ENCODE results near the gene TMSB4X.
A peak's percentile ranks its signal among the peaks of the same experiment; 100 is the strongest.
"Not testable (repeated sequence)": the region's sequence is repeated elsewhere in the genome, so short reads cannot be mapped to it uniquely, and the experiment has no call there.

The TMSB4X gene

DNA sequence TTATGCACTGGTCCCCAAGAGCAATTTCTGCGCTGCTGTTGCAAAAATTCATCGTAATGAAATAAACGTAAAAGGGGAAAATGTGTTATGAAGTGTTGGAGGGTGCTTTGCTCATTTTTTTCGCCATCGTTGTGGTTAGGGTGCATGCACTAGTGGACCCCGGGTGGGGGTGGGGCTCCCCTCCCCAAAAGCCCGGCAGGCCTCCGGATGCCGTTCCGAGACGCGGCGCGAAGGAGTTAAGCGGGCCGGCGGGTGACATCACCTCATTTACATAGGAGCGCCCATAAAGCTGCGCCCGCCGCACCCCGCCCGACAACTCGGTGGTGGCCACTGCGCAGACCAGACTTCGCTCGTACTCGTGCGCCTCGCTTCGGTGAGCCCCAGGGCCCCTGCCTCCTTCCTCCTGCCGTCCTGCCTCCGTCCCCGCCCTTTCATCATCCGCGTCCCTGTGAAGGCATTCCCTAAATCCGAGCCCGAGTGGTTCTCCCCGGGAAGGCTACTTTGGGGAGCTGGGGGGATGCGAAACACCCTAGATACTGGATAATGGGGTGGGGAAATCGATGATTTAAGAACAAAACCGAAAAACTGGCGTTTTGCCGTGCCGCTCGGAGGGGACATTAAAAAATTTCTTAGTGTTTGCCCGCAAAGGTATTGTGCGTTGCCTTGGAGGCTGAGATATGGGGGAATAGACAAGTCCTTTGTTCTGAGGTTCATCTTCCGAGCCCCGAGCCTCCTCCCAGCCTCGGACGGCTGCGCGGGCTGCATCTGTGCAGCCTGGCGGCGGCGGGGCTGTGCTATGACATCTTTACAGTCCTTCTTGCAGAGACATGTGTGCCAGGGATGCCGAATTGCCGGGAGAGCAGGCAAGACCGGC lies at the start of gene TMSB4X:
Gene TMSB4X, plus strand, starts transcription at position 315 of the 874 bp plus-strand sequence.
- DNase-seq, result peak; percentile 80

DNA sequence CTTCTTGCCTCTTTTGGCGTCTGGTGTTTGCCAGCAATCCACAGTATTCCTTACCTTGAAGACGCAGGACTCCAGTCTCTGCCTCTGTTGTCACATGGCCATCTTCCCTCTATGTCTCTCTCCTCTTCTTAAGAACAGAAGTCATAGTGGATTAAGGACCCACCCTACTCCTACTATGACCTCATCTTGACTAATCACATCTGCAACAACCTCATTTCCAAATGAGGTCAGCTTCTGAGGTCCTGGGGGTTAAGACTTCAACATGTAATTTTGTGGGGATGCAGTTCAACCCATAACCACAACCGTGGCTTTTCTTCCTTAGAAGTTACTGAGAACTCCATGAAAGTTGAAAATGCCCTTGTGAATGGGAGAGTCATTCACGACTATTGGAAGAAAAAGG lies 45.2 kb upstream of the TMSB4X start:
- DNase-seq, result no peak

DNA sequence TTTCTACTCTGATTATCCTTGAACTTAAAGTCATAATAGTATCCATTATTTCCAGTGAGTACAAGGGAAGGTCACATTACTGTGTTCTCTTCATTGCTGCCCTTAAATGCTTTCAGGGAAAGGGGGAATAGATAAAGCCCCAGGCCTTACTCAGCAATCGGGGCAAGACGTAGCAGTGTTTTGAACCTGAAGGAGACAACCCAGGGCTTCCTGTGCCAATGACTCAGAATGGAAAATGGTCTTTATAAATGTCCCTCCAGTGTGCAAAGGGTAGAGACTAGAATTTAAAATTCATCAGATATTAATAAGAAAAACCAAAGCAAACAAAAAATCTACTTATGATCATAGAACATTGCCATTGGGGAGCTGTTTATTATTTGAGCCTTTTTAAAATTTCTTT lies 44.8 kb upstream of the TMSB4X start:
- DNase-seq, result no peak

DNA sequence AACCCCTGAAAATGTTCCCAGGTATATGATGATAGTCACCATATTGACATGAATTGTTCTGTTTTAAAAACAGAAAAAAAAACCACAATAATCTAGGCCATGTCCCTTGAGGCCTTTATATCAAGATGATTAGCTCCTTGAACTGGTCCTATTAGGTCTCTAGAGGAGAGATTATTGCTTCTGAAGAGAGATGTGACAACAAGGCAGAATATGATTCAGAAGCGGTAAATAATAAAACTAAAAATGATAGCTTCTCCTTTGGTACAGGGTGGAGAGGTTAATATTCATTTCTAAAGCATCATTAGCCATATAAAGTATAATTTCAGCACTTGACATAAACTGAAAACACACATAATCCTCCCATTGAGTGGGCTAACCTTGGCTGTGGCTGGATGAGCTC lies 42.7 kb upstream of the TMSB4X start:
- no peak for DNase-seq

DNA sequence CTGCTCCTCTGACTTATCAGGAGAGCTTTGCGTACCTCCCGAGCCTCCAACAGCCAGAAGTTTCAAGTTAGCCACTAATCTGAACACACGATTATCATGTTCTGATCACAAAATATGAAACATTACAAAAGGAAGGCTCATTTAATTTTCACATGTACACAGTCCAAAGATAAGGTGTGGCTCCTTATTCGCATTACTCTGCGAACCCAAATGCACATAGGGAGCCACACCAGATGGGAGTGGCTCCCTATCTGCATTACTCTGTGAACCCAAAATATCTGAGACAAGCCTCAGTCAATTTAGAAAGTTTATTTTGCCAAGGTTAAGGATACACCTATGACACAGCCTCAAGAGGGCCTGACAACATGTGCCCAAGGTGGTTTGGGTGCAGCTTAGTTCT lies 40.1 kb upstream of the TMSB4X start:
- no peak for DNase-seq

DNA sequence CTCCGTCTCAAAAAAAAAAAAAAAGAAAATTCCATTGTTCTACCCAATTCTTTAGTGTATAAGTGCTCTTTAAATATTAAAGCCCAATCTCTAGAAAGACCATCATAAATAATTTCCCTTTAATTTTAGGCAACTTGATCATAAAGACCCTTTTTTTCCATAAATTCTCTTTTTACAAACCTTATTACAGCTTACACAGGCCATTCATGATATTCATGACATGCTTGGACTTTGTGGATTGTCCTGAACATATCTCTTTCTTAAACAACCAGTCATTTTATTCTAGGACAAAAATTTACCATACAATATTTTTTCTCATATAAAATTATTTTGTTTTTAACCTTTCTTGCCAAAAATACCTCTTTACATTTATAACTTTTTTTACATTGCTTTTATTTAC lies 38.0 kb upstream of the TMSB4X start:
- no peak for DNase-seq

DNA sequence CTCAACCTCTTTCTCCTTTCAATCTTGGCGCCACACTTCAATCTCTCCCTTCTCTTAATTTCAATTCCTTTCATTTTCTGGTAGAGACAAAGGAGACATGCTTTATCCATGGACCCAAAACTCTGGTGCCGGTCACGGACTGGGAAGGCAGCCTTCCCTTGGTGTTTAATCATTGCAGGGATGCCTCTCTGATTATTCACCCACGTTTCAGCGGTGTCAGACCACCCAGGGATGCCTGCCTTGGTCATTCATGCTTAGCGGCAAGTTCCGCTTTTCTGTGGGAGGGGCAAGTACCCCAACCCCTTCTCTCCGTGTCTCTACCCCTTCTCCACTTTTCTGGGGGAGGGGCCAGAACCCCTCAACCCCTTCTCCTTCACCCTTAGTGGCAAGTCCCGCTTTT lies 34.4 kb upstream of the TMSB4X start:
- DNase-seq, result not testable (repeated sequence)

DNA sequence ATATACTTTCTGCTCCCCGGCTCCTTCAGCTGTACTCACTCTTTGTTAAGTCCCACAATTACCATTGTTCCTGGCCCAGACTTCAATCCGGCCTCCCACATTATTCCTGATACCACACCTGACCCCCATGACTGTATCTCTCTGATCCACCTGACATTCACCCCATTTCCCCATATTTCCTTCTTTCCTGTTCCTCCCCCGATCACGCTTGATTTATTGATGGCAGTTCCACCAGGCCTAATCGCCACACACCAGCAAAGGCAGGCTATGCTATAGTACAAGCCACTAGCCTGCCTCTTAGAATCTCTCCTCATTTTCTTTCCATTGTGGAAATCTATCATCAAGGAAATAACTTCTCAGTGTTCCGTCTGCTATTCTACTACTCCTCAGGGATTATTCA lies 31.3 kb upstream of the TMSB4X start:
- not testable (repeated sequence) for DNase-seq

DNA sequence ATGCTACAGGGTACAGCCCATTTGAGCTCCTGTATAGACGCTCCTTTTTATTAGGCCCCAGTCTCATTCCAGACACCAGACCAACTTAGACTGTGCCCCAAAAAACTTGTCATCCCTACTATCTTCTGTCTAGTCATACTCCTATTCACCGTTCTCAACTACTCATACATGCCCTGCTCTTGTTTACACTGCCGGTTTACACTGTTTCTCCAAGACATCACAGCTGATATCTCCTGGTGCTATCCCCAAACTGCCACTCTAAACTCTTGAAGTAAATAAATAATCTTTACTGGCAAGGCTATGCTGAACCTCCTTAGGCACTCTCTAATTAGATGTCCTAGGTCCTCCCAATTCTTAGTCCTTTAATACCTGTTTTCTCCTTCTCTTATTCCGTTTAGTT lies 30.5 kb upstream of the TMSB4X start:
- DNase-seq, result not testable (repeated sequence)

DNA sequence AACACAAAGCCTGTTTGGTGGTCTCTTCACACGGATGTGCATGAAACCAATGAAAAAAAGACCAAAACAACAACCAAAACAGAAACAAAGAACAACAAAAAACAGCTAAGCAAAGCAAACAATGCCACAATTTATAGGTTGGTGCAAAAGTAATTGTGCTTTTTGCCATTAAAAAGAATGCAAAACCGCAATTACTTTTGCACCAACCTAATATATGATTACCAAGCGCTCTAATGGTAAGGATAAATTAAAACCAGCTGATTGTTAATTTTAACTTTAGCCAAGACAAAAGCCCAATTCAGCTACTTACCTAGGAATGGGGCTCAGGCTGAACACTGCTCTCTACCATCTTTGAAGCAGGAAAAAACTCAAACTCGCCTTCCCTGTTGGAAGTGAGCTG lies 29.4 kb upstream of the TMSB4X start:
- DNase-seq, result no peak

DNA sequence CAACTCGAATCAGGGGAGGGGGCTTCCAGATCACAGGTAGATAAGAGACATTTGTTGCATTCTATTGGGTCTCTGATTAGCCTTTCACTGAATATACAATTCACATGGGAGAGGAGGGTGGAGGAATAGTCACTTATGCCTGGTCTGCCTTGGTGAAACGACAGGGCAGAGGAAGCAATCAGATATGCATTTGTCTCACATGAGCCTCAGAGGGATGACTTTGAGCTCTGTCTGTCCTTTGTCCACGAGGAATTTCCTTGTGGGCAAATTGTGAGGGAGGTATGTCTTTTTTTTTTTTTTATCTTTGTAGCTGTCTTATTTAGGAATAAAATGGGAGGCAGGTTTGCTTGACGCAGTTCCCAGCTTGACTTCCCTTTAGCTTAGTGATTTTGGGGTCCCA lies 28.5 kb upstream of the TMSB4X start:
- no peak for DNase-seq

DNA sequence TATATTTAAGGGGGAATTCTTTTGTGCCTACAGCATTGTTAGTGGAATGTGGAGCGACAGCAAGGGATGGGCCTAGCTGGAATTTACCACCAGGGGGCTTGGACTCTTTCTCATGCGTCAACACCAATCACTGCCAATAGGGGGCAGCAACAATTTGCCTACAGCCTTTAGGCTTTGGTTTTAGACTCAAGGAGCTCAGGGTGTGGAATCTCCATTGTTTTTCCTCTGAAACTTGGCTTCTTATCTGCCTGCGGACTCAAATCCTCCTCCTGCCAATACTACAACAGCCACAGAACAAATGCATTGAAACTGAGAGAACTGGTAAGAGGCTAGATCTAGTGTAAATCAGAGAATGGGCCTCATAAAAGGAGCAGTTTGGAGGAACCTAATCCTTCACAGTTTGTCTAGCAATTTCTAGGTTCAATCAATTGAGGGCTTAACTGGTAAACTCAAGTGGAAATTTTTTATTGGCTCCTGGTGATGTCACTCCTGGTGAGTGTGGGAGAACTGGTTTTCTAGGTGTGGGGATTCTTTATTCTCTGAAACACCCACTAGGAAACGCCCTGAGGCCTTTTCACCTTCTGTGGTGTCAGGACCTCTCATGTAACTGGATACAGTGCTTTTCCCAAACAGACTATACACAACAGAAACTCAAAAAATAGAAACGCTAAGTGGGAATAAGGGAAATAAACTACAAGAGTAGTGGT lies 27.9 kb upstream of the TMSB4X start:
- peak; percentile 81 for DNase-seq

DNA sequence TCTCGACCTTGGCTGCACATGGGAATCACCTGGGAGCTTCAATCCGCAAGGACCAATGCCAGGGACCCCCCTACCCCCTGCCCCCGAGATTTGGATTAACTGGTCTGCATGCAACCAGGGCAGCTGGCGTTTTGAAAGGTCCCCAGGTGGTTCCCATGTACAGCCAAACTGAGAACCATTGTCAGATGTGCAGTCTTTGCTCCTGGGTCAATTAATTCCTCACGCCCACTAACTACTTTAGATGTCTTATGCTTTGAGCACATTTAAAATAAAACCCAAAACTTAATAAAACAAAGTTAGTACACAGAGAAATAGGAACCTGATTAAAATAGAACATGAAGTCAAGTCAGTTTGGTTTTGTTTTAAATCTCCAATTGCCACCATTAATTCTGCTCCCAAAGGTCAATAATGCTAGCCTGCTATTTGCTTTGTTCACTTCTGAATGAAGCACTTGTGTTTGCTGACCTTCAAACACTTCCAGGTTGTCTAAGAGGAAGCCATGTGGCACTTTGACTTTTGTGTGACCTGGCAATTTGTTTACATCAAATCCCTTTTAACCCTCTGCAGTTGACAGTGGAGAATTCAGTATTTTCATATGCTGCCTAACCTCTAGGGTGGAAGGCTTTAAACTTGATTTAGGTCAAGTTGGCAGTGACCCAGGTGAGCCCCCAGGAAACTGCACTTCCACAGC lies 27.2 kb upstream of the TMSB4X start:
- DNase-seq, result peak; percentile 65

DNA sequence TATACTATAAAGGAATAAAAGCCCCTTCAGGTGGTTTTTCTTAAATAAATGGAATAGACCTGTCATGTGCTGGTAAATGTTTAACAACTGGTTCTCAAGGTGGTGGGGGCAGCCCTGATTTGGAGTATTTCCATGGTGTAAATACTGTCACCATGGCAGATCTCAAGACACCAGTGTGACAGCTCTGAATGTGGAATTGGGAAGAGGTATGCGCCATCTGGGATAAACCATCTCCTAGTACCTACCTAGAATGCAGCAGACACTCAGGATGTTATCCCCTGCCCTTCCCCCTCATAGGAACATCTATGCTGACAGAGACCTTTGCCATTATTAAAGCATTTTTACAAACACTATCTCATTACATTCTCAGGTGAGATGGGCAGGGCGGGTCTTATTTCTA lies 26.4 kb upstream of the TMSB4X start:
- no peak for DNase-seq

DNA sequence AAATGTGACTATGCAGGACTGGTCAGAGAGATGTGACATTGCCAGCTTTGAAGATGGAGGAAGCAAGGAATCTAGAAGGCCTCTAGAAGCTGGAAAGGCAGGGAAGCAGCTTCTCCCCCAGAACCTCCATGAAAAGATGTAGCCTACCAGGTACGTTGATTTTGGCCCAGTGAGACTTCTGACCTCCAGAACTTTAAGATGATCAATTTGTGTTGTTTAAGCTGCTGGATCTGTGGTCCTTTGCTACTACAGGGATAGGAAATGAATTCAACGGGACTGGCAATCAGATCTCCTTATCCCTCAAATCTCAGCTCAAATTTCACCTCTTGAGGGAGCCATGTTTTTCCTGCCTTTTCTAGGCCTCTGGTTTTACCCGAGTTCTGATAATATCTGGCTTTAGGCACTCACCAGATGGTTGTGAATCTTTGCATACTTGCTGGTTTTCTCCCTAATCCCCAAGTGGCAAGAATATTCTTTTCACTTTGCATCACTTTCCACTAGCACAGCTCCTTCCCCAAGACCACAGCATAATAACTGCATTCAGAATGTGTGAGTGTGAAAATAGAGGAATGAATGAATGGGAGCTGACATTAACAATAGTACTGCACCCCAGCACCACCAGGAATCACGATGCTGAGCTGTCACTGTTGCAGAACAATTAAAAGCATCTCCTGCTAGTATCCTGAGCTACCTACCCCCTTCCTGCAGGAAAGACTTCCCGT lies 25.5 kb upstream of the TMSB4X start:
- no peak for DNase-seq

DNA sequence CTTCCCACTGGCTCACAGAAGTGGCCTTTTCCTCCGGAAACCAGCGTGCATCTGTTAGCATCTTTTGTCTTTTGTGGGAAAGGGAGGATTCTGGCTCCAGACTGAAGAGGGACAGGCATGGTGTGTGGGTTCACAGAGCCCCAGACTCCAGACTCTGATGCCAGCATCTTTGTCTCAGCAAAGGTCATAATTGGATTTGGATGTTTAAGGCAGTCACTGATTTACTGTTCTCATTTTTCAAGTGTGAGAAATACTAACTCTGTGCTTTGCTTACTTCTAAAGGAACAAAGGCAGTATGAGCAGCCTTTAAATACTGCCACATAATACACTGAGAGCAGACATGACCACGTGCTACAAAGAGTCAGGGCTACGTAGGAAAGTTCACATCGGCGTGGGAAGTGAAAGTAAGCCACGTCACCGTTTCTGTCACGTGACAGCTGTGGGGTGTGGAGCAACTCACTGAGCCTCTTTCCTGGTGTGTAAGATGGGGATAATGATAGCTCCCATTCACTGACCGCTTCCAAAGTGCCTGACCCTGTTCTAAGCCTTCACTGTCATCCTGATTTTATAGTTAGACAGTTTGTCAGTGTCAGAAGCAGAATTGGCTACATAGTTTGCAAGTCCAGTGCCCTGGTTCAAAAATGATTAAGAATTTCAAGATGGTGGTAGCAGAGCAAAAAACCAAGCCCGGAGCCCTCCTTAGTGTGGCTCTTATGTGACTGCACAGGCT lies 24.8 kb upstream of the TMSB4X start:
- no peak for DNase-seq

DNA sequence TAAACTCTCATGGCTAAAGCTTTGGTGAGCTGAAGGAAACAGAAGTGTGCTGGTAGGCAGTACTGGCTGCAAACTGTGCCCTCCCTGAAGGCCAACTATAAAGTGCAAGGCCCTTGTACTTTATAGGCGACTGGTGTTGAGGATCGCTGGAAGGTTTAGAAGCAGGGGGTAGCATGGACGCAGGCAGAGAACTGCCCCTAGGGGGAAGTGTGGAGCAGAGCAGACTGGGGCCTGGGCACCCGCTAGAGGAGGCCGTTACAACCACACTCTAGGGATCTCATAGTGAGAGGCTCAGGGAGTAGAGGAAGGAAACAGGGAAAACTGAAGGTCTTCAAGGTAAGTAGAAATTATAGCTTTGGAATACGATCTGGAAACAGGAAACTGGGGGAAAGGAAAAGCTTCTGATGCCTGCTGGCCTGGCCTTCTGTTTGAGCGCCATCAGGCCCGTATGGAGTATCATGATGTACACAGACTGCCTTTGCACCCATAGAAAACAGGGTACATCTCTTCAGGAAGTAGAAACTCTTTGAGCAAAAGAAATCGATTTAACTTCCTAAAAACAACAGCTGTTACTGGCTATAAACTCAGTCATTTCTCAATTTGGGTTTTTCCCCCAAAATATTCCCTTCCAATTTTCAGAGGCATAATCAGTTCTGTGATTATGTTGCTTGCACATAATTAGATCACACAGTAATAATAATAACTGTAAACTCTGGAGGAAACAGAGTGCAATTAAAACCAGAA lies 23.9 kb upstream of the TMSB4X start:
- DNase-seq, result no peak

DNA sequence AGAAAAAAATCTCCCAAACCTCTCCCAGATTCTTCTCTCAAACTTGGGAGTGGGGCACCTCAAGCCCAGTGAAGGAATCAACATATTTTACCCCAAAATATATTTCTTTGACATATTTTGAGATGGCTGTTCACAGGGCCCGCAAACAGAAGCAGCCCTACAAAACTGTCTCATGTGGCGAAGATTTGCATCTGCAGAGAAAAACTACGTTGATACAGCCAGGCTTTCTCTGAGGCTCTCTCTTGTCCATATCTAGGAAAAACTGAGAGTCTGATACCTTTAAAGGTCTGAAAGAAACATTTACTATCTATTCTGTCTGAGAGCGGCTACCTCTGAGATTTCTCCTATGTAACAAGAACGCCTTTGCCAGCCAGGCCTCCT lies 23.3 kb upstream of the TMSB4X start:
- no peak for DNase-seq

DNA sequence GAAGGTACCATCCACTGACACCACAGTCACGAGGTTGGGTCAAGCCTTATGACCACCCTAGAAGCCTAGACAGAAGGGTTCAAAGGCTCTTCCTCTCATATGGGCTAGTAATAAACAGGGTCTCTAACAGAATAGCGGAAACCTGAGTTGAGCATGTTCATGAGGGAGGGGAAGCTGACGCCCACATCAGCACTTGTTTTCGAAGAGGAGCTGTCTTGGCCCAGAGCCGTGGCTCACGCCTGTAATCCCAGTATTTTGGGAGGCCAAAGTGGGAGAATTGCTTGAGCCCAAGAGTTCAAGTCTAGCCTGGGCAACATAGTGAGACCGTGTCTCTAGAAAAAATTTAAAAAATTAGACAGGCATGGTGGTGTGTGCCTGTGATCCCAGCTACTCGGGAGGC lies 21.5 kb upstream of the TMSB4X start:
- no peak for DNase-seq

DNA sequence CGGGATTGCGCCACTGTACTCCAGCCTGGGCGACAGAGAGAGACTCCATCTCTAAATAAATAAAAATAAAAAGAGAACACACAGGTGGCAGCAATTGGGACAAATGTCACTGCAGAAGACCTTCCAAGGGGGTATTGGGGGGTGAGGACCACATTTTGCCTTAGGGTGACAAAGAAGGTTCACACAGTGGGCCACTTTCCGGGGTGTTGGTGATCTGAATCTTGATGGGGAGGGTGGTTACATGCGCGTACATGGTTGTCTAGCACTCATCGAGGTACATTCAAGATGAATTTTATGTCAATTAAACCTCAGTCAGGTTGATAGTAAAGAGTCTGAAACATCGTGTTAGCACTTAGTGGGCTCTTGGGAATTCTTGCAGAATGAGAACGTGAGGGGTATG lies 20.5 kb upstream of the TMSB4X start:
- no peak for DNase-seq

DNA sequence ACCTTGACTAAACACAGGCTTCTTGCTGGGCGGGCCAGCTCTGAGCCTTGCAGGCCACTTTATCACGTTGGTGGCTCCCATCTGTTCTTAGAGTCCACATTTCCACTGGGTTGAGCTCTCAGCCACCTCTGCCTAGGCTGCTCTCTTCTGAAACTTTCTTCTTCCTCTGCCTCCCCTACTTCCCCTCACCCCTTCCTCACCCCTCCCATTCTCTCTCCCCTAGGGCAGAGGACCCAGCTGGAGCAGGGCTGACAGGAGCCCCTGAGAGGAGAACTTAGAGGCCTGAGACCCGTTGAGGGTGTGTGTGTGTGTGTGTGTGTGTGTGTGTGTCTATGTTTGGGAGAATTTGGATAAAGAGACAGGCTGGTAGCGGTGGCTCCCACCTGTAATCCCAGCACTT lies 19.9 kb upstream of the TMSB4X start:
- DNase-seq, result no peak
